ENCODE measurements around the gene CEP170B.
"Not testable (repeated sequence)": the region's sequence is repeated elsewhere in the genome, so short reads cannot be mapped to it uniquely, and the experiment has no call there.

The CEP170B gene

GRCh38 chr14:104933746-104934733 lies 69.0 kb downstream of the CEP170B start:
- no peak for DNase-seq

GRCh38 chr14:104935026-104935650 lies 70.1 kb downstream of the CEP170B start:
- DNase-seq, result no peak

DNA sequence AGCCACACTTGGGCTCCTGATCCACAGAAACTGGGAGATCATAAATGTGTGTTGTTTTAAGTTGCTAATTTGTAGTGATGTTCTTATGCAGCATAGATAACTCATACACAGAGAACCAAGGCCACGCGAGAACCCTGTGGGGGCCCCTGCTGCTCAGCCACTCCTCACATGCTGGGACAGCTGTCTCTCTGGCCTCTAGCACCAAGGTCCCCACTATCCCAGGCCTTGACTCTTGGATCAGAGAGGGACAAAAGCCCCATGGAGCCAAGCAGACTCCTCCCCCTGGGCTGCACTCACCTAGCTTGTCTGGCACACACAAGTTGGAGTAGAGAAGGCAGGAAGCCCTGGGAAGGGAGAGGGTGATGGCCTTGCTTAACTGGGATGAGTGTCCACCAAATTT lies 70.9 kb downstream of the CEP170B start:
- no peak for DNase-seq

DNA sequence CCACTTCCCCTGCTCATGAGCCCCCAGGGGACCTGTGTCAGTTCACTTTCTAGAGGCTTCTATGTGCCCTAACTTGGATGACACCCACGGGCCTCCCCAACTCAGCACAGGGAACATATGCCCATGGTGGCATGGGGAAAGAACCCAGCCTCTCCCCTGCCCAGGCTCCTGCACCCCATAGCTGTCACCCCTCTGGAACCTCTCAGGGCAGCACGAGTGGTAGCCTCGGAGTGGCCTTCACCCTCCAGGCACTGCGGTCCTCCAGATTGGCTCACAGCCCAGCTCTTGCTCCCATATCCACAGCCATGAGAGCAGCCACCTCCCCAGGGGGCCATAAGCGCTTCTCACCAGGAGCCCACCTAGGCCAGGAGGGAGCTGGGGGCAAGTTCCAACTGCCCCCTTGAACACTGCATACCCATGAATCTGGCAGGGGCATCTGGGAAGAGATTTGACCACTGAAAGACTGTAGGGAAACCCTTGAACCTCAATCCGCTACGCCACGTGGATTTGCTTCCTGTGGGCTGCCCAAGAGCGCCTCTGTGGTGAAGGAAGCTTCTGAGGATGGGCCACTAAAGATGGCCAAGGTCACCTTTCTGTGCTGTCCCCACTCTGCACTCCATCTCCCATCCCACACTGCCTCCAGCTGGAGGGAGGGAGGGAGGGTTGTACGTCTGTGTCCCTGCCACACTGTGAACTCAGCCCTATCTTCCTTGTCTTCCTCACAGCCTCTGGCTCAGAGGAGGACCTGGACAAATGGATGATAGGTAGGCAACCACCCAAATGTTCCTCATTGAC lies 71.5 kb downstream of the CEP170B start:
- DNase-seq, result no peak

- no peak for DNase-seq
Observed at GRCh38 chr14:104937161-104937560, 72.1 kb downstream of the CEP170B start.

GRCh38 chr14:104937694-104938365 lies 72.8 kb downstream of the CEP170B start:
- DNase-seq, result no peak

DNA sequence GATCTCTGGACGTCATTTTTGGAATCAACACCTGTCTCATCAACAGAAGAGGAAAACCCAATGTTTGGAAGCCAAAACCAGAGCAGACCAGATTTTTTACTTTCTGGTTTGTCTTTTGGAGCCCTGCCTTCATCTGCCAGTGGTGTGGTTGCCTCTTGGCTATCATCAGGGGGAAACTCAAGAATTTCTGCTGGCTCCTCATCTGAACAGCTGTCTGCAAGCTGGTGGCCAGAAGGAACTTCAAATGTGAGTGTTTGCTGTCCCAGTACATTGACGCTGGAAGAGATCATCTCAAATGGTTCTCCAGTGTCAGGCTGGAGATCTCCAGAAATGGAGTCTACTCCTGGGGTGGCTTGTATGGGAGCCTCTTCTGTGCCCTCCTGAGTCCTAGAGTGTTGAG lies 73.4 kb downstream of the CEP170B start:
- DNase-seq, result no peak

- DNase-seq, result no peak
Observed at GRCh38 chr14:104938960-104939359, 73.9 kb downstream of the CEP170B start.

DNA sequence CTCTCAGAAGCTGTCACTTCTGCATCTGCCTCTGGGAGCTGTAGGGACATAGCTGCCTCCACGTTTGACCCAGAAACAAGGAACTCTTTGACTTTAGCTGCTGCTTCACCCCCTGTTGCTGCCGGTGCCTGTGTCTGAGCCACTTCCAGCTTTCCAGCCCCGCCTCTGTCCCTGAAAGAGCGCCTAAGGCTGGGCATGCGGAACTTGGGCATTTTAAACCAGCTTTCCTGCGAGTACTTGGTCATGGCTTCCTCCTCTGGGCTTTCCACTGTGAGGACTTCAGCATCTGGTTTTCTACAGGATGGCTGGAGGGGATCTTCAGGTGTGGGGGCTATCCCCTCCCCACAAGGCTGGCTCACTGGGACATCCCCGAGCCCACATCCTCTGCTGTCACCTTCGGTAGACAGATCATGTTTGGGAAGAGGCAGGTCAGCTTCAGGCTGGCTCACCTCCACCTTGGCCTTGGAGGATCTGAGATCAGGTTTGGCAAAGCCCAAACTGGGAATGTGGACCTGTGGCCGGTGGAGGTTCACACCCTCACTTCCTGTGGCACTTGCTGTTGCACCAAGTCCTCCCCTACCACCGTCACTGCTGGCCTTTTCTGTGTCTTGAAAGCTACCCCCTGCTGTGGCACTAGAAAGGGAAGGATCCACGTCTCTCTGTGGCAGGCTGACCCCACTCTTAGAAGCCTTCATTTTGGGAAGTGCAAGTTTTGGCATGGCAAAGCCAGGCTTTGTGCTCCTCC lies 74.8 kb downstream of the CEP170B start:
- DNase-seq, result no peak

GRCh38 chr14:104940526-104941150 lies 75.6 kb downstream of the CEP170B start:
- DNase-seq, result no peak

DNA sequence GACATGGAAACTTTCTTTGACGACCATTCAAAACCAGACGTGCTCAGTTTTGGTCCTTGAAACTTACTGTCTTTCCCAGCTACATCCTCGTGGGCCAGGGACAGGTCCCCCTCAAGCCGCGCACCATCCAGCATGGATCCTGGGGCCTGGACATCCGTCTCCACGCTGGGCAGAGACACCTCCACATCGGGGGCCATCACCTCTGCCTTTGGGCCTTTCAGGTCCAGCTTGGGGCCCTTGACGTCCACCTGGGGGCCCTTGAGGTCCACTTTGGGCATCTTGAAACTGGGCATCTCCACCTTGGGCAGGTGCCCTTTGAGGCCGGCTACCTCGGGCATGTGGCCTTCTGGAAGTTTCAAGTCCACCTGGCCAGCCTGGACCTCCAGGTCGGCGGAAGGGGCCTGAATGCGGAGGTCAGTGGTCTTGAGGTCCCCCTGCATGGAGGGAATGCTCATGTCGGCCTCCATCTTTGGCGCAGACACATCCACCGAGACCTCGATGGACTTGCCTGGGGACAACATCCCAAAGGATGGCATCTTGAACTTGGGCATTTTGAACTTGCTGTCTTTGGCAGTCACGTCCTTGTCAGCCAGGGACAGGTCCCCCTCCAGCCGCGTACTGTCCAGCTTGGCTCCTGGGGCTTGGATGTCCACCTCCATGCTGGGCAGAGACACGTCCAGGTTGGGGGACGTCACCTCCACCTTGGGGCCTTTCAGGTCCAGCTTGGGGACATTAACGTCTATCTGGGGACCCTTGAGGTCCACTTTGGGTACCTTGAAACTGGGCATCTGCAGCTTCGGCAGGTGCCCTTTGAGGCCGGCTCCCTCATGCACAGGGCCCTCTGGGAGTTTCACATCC lies 76.7 kb downstream of the CEP170B start:
- no peak for DNase-seq

DNA sequence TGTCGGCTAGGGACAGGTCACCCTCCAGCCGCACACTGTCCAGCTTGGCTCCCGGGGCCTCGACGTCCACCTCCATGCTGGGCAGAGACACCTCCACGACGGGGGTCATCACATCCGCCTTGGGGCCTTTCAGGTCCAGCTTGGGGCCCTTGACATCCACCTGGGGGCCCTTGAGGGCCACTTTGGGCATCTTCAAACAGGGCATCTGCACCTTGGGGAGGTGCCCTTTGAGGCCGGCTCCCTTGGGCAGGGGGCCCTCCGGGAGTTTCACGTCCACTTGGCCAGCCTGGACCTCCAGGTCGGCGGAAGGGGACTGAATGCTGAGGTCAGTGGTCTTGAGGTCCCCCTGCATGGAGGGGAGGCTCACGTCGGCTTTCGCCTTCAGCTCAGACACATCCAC lies 77.5 kb downstream of the CEP170B start:
- no peak for DNase-seq

GRCh38 chr14:104943216-104944015 lies 78.3 kb downstream of the CEP170B start:
- DNase-seq, result not testable (repeated sequence)

GRCh38 chr14:104944016-104944308 lies 78.9 kb downstream of the CEP170B start:
- not testable (repeated sequence) for DNase-seq

- not testable (repeated sequence) for DNase-seq
Observed at GRCh38 chr14:104944436-104945205, 79.6 kb downstream of the CEP170B start.

- DNase-seq, result not testable (repeated sequence)
Observed at GRCh38 chr14:104945266-104945665, 80.2 kb downstream of the CEP170B start.
